Kidney capillary endothelial cell (primary cell): ENCODE results near the gene ECSCR.
A peak's percentile ranks its signal among the peaks of the same experiment; 100 is the strongest.
"Not testable (repeated sequence)": the region's sequence is repeated elsewhere in the genome, so short reads cannot be mapped to it uniquely, and the experiment has no call there.

ENCODE experiments used
- DNase-seq: peaks from one replicate; pipeline ENCODE4 v3.0.0-alpha.2; 2018; ENCODE audit warnings: low spot score

Gene ECSCR

DNA sequence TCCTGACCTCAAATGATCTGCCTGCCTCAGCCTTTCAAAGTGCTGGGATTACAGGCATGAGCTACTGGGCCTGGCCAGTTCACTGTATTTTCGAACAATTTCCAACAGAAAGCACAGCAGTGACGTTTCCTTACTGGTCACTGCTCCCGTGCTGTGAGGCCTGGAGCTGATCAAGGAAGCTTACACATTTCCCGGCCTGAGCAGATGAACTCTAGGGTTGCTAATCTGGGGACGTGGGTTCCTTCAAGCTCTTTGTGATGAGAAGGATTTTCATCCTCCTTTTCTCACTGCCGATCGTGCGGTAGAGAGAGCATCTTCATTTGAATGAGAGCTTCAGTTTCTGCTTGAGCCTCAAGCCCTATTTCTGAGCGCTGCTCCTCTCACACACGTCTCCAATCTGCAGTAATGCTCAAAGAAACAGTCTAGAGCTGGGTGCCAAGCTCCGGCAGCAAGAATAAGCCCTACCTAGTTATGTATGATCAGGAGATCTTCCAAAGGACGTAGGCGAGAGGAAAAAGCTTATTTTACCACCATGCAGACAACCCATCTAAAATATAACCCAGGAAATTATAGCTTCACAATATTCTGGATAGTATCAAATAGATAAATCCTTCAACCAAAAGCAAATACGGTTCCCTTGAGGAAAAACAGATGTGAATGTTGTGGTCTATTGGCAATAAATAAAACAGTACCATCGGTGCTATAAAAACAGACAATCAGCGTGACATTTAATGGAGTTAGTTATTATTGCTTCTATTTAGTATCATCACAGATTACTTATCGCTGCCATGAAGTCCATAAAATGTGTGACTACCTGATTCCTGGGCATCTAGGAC, 51.3 kb downstream of the ECSCR start:
- DNase-seq, result no peak

DNA sequence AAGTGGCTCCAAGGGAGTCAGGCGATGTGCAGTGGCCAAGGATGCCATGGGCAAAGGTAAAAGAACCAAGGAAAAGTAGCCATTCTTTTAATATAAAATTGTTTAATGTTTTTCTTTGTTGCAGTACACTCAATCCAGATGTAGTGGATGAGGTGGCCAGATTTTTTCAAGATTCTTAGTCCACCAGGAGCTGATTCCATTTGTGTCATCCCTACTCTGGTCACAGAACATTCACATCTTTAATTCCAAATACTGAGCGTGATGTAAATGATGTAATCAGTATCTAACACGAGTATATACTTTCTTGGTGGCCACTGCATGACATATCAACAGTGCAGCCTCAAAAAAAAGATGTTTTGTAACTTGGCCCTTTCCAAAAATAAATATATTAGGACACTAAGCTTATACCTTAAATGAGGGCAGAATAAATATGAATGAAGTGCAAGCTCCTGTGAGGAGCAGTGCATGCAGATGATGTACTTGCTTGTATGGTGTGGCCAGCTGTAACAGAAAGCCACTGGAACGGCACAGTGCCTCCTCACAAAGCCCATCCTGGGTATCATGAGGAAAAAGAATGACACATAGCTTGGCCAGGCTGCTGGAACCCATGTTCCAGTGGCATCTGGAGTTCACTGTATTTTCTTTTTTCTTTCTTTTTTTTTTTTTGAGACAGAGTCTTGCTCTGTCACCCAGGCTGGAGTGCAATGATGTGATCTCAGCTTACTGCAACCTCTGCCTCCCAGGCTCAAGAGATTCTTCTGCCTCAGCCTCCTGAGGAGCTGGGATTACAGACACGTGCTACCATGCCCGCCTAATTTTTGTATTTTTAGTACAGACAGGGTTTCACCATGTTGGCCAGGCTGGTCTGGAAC, 52.2 kb downstream of the ECSCR start:
- DNase-seq, result no peak

DNA sequence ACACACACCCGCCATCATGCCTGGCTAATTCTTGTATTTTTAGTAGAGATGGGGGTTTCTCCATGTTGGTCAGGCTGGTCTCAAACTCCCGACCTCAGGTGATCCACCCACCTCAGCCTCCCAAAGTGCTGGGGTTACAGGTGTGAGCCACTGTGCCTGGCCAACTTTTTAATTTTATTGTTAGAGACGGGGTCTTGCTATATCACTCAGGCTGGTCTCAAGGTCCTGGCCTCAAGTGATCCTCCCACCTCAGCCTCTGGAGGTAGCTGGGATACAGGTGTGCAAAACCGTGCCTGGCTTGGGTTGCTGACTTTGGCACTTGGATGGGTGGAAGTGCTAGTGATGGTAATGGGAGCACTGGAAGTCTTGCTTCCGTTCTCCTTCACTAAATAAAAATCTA, 53.4 kb downstream of the ECSCR start:
- DNase-seq, result not testable (repeated sequence)

DNA sequence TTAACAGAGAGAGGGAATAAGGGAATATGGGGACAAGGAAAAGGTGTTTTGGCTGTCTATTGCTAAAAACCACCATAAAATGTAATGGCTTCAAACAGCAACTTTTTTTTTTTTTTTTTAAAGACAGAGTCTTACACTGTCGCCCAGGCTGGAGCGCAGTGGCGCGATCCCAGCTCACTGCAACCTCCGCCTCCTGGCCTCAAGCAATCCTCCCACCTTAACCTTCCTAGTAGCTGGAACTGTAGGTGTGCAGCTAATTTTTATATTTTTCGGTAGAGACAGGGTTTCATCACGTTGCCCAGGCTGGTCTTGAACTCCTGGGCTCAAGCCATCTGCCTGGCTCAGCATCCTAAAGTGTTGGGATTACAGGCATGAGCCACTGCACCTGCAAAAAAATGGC, 54.4 kb downstream of the ECSCR start:
- DNase-seq, result no peak

DNA sequence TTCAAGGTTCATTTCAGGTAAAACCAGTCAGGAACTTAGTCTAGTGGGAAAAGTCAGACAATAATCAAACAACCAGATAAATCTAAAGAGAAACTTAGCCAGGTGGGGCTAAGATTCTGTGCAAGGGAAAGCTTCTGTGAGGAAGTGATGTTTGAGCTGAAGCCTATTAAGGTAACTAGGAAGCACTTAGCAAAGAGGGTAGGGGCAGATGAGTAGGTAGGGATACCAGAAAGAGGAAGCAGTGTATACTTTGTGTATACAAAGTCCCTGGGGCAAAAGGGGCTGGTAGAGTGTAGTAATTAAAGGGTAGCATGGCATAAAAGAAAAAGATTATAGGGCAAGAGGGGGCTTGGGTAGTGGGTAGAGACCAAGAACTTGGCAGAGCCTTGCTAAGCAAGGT, 55.0 kb downstream of the ECSCR start:
- no peak for DNase-seq

DNA sequence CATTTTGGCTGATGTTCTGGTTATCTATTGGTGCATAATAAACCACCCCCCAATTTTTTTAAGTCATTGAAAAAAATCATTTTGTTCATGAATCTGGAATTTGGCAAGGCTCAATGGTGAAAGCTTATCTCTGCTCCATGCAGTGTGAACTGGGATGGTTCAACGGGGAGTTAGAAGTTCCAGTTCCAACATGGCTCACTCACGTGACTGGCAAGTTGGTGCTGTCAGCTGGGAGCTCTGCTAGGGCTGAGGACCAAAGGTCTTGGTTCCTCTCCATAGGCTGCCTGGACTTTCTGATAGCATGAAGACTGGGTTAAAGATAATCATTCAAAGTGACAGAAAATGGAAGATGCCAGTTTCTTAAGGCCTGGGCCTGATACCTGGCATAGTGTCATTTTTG, 55.6 kb downstream of the ECSCR start:
- DNase-seq, result no peak

DNA sequence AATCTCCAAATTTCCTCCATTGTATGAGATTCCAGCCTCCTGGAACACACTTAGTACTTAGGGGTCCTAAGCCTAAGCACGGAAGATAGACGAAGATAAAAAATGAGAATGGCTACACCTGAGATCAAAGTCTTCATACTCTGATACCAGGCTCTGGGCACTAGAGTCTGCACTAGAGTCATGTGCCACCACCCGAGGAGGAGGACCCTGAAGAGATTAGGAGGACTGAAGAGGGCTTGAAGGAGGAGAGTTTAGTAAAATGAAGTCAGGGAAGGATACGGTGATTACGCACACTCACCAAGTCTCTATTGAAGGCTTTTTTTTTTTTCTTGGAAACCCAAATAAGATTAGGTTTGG, 58.1 kb downstream of the ECSCR start:
- no peak for DNase-seq

DNA sequence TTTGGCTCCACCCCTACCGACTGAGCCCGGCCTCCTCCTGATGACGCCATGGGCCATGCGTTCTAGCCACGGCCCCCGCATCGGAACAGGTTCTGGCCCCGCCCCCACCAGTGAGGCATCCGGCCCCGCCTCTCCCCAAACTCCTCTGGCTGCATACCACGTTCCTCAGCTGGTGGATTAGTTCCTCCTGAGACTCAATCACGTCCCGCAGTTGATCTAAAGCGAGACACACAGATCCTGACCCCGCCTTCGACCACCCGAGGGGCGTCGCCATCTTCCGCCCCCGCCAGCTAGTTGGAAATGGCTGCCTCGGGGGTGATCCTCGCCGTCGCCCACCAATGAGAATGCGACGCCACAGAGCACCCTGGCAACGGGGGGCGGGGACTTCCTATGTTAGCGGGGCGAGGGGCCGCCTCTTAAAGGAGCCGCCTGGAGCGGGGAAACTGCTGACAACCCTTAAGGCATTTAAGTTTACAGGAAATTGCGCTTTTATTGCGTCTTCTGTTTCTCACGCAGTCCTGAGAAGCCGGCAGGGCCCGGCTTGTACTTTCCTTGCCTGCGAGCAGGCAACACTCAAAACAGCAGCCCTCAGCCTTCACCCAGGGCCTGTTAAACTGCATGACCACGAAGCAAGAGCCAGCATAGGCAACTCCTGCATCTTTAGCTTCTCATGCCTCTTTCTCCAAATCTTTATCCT, 58.6 kb downstream of the ECSCR start, which contains the start of gene SPATA24:
Gene SPATA24 (minus strand): TSS at position 303 of the 697 bp plus-strand sequence. CDS start 29 bp downstream, at position 274.
- peak; percentile 97 for DNase-seq

DNA sequence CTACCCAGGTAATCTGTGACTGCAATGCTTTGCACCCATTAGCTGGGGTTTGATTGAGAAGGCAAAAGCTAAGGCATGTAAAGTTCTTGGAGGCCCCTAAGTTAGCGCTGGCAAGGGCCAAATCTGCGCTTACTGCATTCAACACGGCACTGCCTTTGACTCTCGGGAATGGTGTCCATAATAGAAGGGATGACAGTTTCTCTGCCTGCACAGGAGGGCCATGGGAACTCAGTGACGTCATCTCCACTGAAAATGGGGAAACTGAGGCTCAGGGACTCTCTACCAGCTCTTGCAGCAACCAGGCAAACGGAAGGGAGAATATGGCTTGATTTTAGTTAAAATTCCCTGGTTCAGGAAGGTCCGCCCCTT, 59.1 kb downstream of the ECSCR start:
- no peak for DNase-seq

DNA sequence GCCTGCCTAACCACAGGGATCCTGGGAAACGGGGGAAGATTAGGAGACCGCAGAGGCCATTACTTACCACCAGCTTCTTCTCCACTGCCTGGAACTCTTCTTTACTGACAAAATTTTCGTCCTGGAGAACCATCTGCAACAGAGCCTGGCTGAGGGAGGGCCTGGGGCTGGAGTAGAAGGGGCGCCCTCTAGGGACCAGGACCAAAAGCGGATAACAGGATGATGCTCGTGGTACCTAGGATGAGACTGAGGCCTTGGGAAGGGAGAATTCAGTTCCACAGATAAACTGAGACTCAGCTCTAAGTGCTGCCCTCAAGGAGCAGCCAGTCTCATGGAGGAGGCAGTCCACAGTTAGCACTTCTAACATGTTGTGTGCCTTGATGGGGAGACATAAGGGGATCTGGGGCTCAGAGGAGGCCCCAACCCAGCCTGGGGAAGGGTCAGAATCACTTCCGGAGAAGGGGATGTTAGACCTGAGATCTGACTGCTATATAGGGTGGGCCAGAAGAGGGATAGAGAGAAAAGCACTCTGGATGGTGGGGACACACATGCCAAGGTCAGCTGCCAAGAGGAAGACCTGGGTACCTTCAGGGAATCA, 59.9 kb downstream of the ECSCR start:
- no peak for DNase-seq

DNA sequence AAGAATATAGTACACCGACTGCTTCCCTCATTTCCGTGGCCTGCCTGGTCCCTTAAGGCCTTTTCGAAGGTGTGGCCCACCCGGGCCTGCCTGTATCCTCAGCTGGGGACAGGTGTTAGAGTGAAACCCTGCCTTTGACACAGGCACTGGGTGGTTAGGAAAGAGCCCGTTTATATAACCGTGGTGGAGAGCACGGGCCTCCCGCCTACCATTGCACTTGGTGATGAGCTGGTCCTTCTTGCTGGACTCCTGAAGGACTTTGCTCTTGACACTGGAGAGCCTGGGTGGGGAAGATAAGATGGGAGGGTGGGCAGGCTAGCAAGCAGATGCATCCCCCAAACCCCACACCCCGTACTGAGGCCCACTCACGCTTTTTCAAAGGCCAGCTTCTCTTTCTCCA, 61.0 kb downstream of the ECSCR start:
- DNase-seq, result no peak

DNA sequence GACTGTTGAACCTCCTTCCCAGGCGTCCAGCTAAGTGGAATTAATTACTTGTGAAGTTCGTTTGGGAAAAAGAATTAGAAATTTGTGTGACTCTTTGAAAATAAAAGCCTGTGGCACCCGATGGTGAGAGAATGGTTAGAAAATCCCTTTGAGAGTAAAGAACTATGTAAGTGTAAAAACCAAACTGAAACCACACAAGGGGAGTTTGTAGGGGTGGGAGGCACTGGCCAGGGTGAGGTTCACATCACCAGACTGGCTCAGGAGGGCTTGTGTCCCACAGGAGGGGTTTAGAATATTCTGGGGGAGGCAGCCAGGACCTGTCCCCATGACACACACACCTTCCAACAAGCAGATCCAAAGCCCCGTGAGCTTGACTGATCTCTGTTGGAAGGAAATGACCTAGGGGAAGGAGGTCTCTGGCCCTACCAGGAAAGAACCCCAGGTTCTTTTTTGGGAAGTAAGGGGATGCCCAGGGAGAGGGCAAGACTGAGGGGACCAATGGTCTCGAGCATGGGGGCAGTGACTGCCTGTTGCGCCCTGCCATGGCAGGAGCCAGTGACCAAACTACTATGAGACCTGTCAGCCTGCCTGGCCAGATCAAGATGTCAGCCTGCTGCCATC, 62.9 kb downstream of the ECSCR start:
- no peak for DNase-seq
